Epidermal melanocyte (primary cell): ENCODE data around the gene SYNGR3.

Experiments
- DNase-seq: peaks from one replicate; pipeline ENCODE4 v3.0.0; 2011; ENCODE audit warnings: low spot score; ENCODE audit not compliant: insufficient read length

SYNGR3 gene

DNA sequence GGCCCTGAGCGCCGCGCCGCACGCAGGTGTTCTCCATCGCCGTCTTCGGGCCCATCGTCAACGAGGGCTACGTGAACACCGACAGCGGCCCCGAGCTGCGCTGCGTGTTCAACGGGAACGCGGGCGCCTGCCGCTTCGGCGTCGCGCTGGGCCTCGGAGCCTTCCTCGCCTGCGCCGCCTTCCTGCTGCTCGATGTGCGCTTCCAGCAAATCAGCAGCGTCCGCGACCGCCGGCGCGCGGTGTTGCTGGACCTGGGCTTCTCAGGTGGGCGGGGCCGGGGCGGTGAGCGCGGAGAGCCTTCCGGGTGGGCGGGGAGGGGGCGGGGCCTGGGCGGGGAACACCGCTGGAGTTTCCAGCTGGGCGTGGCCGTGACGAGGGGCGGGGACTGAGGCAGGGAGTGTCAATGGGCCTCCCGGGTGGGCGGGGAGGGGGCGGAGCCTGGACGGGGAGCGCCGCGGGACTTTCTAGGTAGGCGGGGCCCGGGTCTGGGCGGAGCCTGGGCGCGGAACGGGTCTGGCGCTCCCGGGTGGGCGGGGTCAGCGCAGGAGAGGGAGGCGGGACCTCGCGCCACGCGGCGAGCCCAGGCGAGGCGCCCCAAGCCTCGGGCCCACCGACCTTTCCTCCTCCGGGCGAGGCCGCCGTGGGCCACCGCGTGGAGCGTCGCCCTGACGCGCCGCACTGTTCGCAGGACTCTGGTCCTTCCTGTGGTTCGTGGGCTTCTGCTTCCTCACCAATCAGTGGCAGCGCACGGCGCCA, 2.4 kb downstream of the SYNGR3 start:
- peak; percentile 98 for DNase-seq

DNA sequence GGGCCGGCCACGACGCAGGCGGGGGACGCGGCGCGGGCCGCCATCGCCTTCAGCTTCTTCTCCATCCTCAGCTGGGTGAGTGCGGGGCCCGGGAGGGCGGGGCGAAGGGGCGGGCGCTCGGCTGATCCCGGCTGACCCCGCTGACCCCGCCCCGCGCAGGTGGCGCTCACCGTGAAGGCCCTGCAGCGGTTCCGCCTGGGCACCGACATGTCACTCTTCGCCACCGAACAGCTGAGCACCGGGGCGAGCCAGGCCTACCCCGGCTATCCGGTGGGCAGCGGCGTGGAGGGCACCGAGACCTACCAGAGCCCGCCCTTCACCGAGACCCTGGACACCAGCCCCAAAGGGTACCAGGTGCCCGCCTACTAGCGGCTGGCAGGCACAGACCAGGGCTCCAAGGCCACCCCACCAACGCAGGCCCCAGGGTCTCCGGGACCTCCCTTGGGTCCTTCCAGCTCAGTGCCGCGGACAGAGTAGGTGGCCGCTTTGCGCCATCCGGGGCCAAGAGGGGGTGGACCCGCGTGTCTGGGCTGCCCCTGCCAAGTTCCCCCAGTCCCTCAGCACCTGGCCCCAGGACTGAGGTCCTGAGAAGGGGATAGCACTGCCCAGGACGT, 3.0 kb downstream of the SYNGR3 start:
- DNase-seq, result no peak

DNA sequence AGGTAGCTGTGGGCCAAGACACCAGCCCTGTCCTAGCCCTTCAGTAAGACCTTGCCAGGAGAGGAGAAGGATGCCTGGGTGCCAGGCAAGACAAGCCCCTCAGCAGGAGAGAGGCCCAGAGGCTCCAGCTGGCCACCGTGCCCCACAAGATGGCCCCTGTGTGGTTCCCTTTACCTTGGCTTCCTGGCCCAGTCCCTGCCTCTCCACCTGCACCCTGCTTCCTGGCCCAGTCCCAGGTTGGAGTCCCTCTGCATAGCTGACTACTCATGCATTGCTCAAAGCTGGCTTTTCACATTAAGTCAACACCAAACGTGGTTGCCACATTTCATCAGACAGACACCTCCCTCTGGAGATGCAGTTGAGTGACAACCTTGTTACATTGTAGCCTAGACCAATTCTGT, 4.0 kb downstream of the SYNGR3 start:
- no peak for DNase-seq

DNA sequence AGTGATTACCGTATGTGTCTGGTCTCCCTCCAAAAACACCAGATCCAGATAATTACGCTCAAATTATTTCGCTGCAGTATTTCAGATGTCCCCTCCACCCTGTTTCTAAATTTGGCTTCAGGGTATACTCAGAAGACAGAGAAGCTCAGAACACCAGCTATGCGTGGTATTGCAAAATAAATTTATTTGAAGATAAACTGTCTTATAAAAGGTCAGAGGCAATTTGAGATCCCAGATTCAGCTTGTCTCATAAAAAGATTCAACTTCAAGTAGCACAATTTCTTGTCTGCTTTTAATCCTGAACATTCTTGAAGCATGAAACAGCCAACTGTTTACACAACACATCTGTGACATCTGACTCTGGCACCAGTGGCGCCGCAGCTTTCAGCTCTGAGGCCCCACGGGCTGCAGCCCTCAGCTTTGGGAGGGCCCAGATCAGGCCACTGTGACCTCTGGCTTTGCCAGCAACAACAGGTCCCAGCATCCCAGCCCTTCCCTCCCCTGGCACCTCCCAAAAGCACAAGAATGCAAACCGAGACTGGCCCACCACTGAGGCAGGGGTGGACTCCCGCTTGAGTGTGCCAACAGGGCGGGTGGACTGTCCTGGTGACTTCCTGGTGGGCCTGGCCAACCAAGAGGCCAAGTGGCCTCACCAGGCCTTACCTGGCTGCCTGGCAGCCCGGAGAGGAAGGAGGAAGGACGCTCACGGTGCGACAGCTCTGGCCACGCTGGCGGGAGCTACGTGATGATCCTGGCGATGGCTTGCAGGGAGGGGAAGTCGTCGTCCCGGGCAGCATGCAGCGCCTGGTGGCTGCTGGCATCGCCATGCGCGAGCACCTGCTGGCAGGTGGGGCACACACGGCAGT, 8.0 kb downstream of the SYNGR3 start:
- DNase-seq, result no peak

- DNase-seq, result no peak
Measured at GRCh38 chr16:1998360-1998835, 8.6 kb downstream of the SYNGR3 start.

- DNase-seq, result no peak
Measured at GRCh38 chr16:1998852-1999801, 9.4 kb downstream of the SYNGR3 start.

- DNase-seq, result no peak
Measured at GRCh38 chr16:1999866-2000514, 10.2 kb downstream of the SYNGR3 start.

DNA sequence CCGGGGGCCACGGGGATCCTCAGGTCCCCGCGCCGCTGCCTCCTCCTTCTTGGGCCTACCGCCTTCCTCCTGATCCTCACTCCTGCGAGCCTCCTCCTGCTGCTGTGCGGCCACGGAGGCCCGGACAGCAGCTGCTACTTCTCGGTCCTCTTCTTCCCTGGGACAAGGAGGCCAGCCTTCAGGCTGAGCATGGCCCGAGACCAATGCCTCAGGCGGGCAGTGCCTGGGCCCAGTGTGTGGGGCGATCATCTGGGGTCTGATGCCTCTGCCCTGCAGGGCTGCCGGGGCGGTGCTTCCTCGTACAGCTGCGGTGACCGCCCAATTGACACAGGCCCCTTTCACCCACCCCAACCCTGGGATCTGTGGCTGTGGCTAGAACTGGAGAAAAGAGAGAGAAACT, 11.3 kb downstream of the SYNGR3 start:
- DNase-seq, result no peak

DNA sequence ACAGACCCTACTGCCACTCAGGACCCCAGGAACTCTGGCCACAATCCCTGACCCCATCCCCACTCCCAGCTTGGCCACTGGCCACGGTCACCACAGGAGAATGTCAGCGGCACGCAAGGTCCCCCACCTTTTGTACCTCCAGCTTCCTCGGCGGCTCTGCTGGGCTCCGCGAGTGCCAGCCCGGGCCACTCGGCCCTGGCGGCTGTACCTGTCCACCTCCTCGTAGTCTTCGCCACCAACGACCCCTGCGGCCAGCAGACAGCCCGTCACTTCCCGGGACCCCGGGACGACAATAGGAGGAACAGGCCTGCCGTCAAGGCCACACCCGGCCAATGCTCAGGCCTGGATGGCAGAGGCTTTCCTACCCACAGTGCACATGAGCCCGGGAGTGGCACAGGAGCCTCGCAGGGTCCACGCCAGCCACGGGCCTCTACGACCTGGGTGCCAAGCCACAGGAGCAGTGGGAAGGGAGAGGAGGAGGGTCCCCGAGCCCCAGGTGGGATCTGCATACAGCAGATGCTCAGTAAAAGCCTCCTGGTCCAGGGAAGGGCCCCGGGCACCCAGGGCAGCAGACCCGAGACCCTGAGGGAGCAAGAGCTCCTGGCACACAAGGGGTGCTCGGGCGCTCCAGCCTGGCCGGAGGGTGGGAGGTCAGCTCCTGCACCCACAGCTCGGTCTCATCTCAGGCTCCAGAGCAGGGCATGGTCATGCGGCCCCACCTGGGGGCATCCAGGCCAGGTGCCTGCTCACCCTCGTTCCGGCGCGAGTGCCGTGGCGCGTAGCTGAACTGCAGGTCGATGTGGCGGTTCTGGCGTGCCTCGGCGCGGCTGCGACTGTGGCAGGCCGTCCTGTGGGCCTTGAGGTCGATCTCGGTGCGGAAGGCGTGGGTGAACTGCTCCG, 11.9 kb downstream of the SYNGR3 start:
- no peak for DNase-seq

GRCh38 chr16:2002406-2003230, 12.8 kb downstream of the SYNGR3 start:
- no peak for DNase-seq

DNA sequence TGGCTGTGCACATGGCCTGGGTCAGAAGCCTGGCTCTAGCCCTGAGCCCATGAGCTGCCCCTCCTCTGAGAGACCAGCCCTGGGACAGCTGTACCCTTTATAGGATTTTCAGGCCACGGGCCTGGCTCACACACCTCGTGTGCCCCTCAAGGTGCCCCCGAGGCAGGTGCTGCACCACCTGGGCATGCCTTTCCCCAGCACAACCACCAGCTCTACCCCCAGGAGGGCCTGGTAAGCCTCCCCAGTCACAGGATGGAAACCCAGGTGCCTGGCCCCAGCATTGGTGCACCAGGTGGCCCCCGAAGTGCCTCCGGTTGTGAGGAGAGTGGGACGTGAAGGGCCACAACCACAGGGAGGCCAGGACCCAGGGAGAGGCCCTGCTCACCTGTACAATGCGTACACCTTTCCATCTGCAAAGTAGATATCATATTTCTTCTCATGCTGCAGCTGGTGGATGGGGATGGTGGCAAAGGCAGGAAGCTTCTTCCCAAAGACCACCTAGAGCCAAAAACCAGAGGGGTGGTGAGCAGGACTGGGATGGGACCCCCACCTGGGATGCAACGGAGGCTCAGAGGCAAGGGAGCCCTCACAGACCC, 13.6 kb downstream of the SYNGR3 start:
- no peak for DNase-seq

- peak; percentile 93 for DNase-seq
Measured at GRCh38 chr16:2003827-2004641, 14.3 kb downstream of the SYNGR3 start.

GRCh38 chr16:2004795-2005517, 15.2 kb downstream of the SYNGR3 start:
- DNase-seq, result no peak

DNA sequence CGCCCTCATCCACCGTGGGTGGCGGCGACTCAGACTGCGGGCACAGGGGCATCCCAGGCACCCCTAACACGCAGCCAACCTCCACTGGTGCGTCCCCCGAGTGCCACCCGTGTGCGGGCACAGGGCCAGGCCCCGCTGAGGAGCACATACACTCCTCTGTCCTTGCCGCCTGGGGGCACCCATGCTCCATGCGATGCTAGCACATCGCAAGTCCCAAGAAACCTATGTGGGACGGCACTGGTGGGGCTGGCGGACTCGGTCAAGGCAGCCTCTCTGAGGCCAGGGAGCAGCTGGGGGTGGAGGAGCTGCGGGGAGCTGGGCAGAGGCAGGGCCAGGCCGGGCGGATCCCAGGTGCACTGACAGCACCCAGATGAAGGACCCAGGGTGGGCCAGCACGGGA, 15.9 kb downstream of the SYNGR3 start:
- no peak for DNase-seq

DNA sequence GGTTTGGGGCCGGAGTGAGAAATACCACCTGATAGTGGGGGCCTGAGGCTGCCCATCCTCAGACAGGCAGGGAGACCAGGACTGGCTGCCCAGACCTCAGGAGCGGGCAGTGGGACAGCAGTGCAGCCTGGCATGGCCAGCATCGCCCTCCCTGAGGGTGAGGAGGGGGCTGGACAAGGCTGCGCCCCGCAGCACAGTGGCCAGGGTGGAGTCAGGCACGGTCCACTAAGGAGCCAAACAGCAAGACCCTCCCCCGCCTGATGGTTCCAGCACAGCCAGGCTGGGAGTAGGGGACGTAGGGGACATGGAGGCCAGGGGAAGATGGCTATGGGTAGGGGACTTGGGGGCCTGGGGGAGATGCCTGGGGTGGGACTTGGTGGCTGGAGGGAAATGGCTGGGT, 16.5 kb downstream of the SYNGR3 start:
- no peak for DNase-seq

DNA sequence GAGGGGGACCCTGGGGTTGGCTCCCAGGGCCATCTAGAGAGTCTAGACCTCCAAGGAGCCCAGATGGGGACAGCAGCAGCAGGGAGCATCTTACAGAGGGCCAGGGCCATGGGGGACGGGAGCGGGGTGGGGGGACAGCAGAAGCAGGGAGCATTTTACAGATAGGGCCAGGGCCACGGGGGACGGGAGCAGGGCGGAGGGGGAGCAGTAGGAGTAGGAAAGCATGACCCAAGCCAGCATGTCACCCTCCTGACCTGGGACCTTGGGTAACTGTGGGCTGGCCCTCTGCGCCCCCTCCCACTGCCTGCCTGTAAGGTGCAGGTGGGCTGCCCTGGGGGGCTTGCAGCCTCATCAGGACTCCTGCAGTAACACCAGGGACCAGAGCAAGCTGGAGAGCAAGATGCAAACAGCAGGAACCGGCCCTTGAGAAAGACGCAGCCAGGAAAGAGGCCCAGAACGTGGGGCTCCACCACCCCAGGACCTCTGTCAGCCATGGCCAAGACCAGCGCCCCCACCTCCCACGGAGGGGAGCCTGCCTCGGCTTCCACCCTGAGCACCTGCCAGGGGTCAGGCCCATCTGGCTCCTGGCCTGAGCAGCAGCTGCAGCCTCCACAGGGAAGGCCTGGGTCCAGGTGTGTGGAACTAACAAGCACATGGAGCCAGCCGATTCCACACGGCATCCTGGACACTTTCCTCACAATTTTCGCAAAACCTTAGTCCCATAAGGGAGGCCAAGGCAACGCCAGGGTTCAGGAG, 17.5 kb downstream of the SYNGR3 start:
- DNase-seq, result no peak
